Spleen (tissue), 7 donors: Measurements from ENCODE around the gene METTL23.

Experiments used
- CTCF ChIP-seq, 11 experiments: fragments of 200-600 bp in 7 of 11; fragments of 450-650 bp in 4 of 11; sonication (generic) in 4 of 11; IDR thresholded peaks in 8 of 11; conservative IDR thresholded peaks in 3 of 11; 1 replicate in 7 of 11; 2 replicates in 4 of 11; pipeline versions ENCODE4 v1.4.0 to v1.8.0; 2016 to 2021; ENCODE audit warnings: antibody characterized with exemption in 11 of 11, inconsistent platforms in 4 of 11, mild to moderate bottlenecking in 1 of 11
- POLR2A ChIP-seq, 3 donors: fragments of 450-650 bp; IDR thresholded peaks; one replicate each; pipeline ENCODE4 v1.5.1; 2017; ENCODE audit warnings: antibody characterized with exemption in 3 of 3, mild to moderate bottlenecking in 1 of 3
- donor health status: DM: no; HTN: no; CAD: no; lungs with moderate emphysema.
- donor health status: DM: no; HTN: no; CAD: no.
- donor health status: DM: no; HTN: no; CAD: no.

- TF ChIP-seq CTCF (IDR thresholded peaks at IDR 0.05 in 8 of 11, conservative IDR thresholded peaks at IDR 0.05 in 3 of 11) (no peak), POLR2A (IDR thresholded peaks at IDR 0.05) (no peak)
These were observed 42.5 kb upstream of the METTL23 start for GRCh38 chr17:76683921-76684745.
